ENCODE measurements around the gene REM2. TPM values are rescaled to one million over a fixed set of nuclear protein-coding genes. Genes with fewer than 3 reads are reported as not detected.
A peak's percentile ranks its signal among the peaks of the same experiment; 100 is the strongest.

REM2 gene
- total and polyA plus RNA-seq, 5 donors: 0.07 to 0.25 TPM; not detected in 3

DNA sequence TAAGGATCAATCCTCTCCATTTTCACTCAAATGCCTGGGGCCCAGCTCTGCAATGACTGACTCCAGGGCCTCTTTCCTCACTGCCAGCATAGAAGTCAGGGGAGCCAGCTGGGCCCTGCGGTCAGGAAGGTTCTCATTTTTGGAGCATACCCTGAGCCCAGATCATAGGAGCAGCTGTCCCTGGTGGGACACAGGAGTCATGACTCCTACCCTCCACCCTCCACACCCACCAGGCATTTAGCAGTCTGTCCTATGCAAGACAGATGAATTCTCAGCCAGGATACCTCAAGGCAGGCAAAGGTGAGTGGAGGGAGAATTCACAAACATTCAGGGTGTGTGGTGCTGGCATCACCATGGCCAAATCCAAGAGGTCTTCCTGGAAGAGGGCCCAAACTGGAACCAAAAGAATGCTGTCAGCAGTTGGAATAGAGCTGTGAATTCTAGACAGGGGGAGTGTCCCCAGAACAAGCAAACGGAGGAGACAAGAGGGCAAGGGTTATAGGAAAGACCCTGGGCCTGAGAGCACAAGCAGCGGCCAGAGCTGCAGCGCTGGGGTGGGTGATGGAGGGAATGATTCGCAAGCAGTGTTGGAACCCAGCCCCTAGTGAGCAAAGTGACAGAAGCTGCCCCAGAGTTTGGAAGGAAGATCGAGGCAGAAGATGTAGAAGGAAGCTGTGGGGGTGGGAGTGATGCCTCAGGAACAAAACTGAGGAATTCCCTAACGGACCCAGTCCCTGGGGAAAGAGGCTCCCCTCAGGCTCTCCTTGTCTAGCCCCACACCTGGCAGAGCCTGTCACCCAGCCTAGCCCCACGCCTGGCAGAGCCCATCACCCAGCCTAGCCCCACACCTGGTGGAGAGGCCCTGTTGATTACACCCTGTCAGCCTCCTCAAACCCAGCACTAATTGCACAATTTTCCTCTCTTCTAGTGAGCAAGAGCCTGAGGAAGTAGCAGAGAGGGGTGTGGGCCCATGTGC is 4.5 kb upstream of the REM2 start:
- Histone ChIP-seq H3K4me1 (ENCODE audit: control insufficient read depth, insufficient read depth, low read length) (no peaks in the 10 kb centered on the region), H3K27me3 (ENCODE audit: control insufficient read depth, insufficient read depth) (no peaks in the 10 kb centered on the region), H3K4me3 (ENCODE audit: low read length) (no peak overlapping the region), H3K27ac (ENCODE audit: low read length) (no peak overlapping the region), H3K9me3 (ENCODE audit: control insufficient read depth, low read length) (no peaks in the 10 kb centered on the region)
- DNase-seq (no peak), ATAC-seq (no peak)
- WGBS: 75% methylated on average over 8 of the region's 8 CpGs
- intact Hi-C loops (cut with DNase I): no loop called here

DNA sequence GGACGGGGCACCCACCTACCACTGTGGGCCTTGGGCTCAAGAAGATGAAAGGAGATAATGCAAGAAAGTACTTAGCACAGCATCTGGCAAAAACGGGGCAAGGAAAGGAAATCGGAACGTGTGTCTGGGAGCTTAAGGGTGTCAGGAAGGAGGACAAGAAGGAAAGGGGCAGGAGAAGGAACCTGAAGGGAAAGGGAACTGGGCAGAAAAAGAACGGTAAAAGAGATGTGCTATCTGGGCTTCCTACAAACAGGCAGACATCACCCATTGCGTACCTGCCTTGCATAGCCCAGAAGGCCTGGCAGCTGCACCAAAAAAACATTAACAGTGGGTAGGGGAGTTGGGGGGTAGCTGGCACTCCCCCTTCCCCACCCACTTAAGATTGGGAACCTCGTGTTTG is 958 bp upstream of the REM2 start:
- intact Hi-C loops (cut with DNase I): no loop called here
- Histone ChIP-seq H3K4me1 (ENCODE audit: control insufficient read depth, insufficient read depth, low read length) (no peaks in the 10 kb centered on the region), H3K4me3 (ENCODE audit: low read length) (no peak overlapping the region), H3K9me3 (ENCODE audit: control insufficient read depth, low read length) (no peaks in the 10 kb centered on the region), H3K27me3 (ENCODE audit: control insufficient read depth, insufficient read depth) (no peaks in the 10 kb centered on the region), H3K27ac (ENCODE audit: low read length) (no peak overlapping the region)
- WGBS: 31% methylated on average over 7 of the region's 7 CpGs
- DNase-seq: no peak
- no peak for ATAC-seq

DNA sequence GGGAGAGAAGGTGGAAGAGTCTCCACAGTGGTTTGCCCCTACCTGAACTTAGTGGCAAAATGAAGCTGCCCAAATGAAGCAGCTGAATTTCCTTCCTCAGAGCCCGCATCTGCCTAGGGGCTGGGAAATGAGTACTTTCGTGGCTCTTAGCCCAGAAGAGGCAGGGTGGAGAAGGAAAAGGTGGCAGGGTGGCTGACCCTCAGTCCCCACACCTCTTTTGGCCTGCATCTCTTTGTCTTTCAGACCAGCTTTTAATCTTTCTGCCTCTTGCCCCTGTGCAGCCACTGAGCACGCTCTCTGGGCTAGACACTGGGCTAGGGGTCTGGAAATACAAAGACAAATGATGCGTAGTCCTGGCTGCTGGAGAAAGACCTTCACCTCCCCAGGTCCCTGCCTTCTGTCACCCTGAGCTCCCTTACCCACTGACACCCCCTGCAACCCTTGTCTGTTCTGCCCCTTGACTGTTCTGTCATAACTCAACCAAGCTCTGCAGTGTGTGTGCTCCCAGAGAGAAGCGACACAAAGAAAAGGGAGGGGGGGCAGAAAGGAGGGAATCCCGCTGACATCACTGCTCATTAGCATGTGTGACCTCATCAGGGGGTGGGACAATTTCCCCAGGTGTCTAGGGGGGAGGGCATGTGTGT is 371 bp upstream of the REM2 start:
- ATAC-seq: no peak
- 21% methylated on average over 6 of the region's 6 CpGs for WGBS
- no peak overlapping the region for H3K4me3 ChIP-seq (ENCODE audit: low read length)
- H3K9me3 ChIP-seq (ENCODE audit: control insufficient read depth, low read length): no peaks in the 10 kb centered on the region
- no peaks in the 10 kb centered on the region for H3K4me1 ChIP-seq (ENCODE audit: control insufficient read depth, insufficient read depth, low read length)
- H3K27me3 ChIP-seq (ENCODE audit: control insufficient read depth, insufficient read depth): no peaks in the 10 kb centered on the region
- no peak overlapping the region for H3K27ac ChIP-seq (ENCODE audit: low read length)
- DNase-seq: no peak
- intact Hi-C loops (cut with DNase I): no loop called here

DNA sequence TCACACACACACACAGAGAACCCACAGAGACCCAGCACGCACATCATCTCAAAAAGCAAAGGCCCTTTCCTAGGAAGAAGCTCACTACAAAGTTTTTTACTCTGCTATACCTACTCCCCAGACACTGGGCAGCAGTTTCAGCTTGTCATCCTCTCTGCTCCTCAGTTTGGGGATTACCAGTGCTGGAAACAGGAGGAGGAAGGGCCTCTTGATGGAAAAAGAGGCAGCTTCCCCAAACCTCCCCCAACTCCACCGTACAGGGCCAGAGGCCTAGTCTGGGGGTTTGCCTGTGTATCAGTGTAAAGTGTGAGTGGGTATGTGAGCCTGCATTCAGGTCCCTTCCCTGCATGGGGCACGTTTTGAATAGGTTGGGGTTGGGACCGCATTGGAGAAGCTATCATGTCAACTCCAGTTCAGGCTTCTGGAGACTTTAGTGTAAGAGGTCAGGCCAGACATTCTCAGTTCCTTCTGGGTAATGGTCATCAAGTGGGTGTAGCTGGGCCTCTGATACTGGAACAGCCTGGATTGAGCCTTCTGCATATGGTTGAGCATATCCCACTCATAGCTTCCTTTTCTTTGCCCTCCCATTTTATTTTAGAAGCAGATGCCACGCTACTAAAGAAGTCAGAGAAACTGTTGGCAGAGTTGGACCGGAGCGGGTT is 1.2 kb downstream of the REM2 start:
- intact Hi-C loops (cut with DNase I): no loop called here
- 87% methylated on average over 7 of the region's 7 CpGs for WGBS
- H3K9me3 ChIP-seq (ENCODE audit: control insufficient read depth, low read length): no peaks in the 10 kb centered on the region

DNA sequence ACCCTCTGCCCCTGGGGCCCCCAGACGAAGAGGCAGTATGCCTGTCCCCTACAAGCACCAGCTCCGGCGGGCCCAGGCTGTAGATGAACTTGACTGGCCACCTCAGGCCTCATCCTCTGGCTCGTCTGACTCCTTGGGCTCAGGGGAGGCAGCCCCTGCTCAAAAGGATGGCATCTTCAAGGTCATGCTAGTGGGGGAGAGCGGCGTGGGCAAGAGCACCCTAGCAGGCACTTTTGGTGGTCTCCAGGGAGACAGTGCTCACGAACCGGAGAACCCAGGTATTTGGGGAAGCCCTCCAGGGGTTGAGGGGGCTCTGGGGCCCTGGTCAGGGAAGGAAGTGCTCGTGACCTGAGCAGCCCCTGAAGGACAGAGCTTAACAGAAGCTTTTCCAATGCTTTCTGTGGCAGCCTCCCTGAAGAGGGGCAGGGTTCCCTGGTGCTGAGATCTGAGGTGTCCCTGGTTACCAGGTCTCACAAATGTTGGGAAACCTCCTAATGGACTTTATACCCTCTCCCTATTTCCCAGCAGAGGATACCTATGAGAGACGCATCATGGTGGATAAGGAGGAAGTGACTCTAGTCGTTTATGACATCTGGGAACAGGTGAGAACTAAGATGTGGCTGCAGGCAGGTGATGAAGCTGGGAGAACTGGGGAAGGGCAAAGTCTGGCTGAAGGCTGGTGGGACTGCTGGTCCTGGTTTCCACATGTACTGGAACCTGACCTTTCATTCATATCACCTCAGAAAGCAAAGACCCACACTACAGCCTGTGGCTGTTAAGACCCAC is 1.9 kb downstream of the REM2 start:
- intact Hi-C loops (cut with DNase I): no loop called here
- no peak for DNase-seq
- Histone ChIP-seq H3K4me1 (ENCODE audit: control insufficient read depth, insufficient read depth, low read length) (no peaks in the 10 kb centered on the region), H3K27me3 (ENCODE audit: control insufficient read depth, insufficient read depth) (no peaks in the 10 kb centered on the region), H3K27ac (ENCODE audit: low read length) (no peak overlapping the region), H3K4me3 (ENCODE audit: low read length) (no peak overlapping the region), H3K9me3 (ENCODE audit: control insufficient read depth, low read length) (no peaks in the 10 kb centered on the region)
- no peak for ATAC-seq
- WGBS: 91% methylated on average over 11 of the region's 11 CpGs

More for the DNA sequence above, 1.2 kb downstream of the REM2 start:
- Histone ChIP-seq H3K27ac (ENCODE audit: low read length) (no peak overlapping the region), H3K4me1 (ENCODE audit: control insufficient read depth, insufficient read depth, low read length) (no peaks in the 10 kb centered on the region), H3K27me3 (ENCODE audit: control insufficient read depth, insufficient read depth) (no peaks in the 10 kb centered on the region), H3K4me3 (ENCODE audit: low read length) (no peak overlapping the region)
- ATAC-seq: no peak
- DNase-seq: no peak

DNA sequence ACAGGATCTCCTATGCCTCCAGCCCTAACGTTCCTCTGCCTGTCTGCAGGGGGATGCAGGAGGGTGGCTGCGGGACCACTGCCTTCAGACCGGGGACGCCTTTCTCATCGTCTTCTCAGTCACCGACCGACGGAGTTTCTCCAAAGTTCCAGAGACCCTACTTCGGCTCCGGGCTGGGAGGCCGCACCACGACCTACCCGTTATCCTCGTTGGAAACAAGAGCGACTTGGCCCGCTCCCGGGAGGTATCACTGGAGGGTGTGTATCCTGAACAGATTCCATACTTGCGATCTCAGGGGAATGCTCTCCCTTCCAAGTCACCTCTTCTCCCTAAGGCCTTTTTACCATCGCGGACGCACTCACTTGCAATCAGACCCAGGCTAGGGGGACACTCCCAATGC is 3.0 kb downstream of the REM2 start:
- 90% methylated on average over 21 of the region's 21 CpGs for WGBS
- Histone ChIP-seq H3K4me1 (ENCODE audit: control insufficient read depth, insufficient read depth, low read length) (no peaks in the 10 kb centered on the region), H3K9me3 (ENCODE audit: control insufficient read depth, low read length) (no peaks in the 10 kb centered on the region), H3K27ac (ENCODE audit: low read length) (no peak overlapping the region), H3K4me3 (ENCODE audit: low read length) (no peak overlapping the region), H3K27me3 (ENCODE audit: control insufficient read depth, insufficient read depth) (no peaks in the 10 kb centered on the region)
- intact Hi-C loops (cut with DNase I): no loop called here
- no peak for ATAC-seq
- no peak for DNase-seq

DNA sequence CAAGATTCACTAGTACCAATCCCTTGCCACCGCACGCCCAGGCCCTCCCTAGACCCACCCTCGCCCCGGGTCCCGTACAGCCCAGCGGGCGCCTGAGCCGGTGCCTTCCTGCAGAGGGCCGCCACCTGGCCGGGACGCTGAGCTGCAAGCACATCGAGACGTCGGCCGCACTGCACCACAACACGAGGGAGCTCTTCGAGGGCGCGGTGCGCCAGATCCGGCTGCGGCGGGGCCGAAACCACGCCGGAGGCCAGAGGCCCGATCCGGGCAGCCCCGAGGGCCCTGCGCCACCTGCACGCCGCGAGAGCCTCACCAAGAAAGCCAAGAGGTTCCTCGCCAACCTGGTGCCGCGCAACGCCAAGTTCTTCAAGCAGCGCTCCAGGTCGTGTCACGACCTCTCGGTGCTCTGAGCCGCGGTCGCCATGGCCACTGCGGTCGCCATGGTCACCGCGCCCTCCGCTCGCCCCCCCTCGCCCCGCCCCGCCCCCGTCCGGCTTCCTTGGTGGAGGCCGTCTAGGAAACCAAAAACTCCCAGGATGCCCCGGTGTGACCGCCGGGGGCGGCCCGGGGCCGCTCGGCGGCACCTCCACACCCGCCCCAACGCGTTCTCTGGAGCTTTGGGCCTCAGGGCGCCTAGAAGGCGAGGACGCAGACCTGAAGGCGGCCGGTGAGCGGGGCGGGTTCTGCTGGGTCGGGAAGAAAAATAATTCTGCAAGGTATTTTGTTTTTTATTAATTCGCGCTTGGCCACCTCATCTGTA is 3.7 kb downstream of the REM2 start:
- WGBS: 4% methylated on average over 77 of the region's 77 CpGs
- DNase-seq: peak; percentile 65 to 89 (median 84)
- ATAC-seq: peak; percentile 82 to 85
- Histone ChIP-seq H3K27ac (ENCODE audit: low read length) (no peak overlapping the region), H3K4me3 (ENCODE audit: low read length) (peak overlapping the region; percentile 58), H3K4me1 (ENCODE audit: control insufficient read depth, insufficient read depth, low read length) (no peaks in the 10 kb centered on the region), H3K27me3 (ENCODE audit: control insufficient read depth, insufficient read depth) (no peaks in the 10 kb centered on the region), H3K9me3 (ENCODE audit: control insufficient read depth, low read length) (no peaks in the 10 kb centered on the region)
- intact Hi-C loops (cut with DNase I): no loop called here

DNA sequence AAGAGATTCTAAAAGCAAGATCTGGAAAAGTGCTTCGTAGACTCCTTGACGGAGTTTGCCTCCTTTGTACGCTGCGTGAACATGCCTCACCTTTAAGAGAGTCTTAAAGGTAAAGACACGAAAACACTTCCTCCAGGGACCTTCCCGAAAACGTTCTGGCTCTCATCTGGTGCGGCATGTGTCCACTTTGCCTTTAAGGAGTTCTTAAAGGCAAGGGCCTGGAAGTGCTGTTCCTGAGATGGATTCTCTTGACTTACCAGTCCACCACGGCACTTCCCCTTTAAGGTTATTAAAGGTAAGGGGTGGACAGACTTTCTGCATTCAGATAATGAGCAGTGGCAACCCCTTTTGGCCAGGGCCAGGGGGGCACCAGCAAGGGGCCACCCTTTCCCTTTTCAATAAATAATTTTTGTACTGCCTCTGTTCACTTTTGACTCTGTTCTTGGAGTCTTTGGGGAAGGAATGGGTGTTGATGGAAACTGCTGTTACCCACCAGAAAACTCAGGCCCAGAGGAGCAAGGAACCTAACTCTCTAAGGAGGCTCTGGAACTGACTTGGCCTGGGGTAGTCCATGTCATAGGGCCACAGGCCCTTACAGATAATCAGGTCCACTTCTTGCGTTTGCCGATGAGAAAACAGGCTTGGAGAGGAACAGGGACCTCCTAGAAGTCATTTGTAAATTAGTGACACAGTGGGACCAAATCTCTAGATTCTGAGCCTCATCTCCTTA is 4.4 kb downstream of the REM2 start:
- H3K9me3 ChIP-seq (ENCODE audit: control insufficient read depth, low read length): no peaks in the 10 kb centered on the region
- ATAC-seq (peak; percentile 48 to 71), DNase-seq (no peak)
- no peaks in the 10 kb centered on the region for H3K27me3 ChIP-seq (ENCODE audit: control insufficient read depth, insufficient read depth)
- WGBS: 25% methylated on average over 11 of the region's 11 CpGs
- peak overlapping the region; percentile 58 for H3K4me3 ChIP-seq (ENCODE audit: low read length)
- intact Hi-C loops (cut with DNase I): no loop called here
- no peak overlapping the region for H3K27ac ChIP-seq (ENCODE audit: low read length)
- H3K4me1 ChIP-seq (ENCODE audit: control insufficient read depth, insufficient read depth, low read length): no peaks in the 10 kb centered on the region

DNA sequence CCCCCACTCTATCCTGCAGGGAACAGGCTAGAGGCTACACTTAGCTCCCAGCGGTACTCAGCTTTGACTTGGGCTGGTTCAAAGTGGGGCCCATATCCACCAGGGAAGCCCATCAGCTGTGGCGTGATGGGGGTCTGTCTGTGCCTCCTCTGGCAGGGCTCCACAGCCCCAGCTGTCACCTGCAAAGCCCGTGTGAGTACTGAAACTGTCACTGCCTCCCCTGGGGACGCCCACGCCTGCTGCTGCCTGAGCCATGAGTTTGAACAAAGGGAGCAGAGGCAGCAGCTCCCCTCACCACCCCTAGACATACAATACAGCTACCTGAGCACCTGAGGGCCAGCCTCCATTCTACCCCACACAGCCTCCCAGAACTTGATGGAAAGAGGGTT is 5.0 kb downstream of the REM2 start:
- intact Hi-C loops (cut with DNase I): no loop called here
- DNase-seq: peak in 1 of 3 donors; percentile 63
- Histone ChIP-seq H3K9me3 (ENCODE audit: control insufficient read depth, low read length) (no peaks in the 10 kb centered on the region), H3K4me3 (ENCODE audit: low read length) (no peak overlapping the region), H3K27me3 (ENCODE audit: control insufficient read depth, insufficient read depth) (no peaks in the 10 kb centered on the region), H3K27ac (ENCODE audit: low read length) (no peak overlapping the region), H3K4me1 (ENCODE audit: control insufficient read depth, insufficient read depth, low read length) (no peaks in the 10 kb centered on the region)
- 81% methylated on average over 5 of the region's 5 CpGs for WGBS
- ATAC-seq: no peak

DNA sequence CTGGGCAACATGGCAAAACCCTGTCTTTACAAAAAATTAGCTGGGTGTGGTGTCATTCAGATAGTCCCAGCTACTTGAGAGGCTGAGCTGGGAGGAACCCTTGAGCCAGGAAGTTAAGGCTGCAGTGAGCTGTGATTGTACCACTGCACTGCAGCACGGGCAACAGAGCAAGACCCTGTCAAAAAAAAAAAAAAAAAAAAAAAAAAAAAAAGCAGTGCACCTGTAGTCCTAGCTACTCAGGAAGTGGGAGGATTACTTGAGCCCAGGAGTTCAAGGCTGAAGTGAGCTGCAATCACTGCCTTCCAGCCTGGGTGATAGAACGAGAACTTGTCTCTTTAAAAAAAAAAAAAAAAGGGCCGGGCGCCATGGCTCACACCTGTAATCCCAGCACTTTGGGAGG is 5.6 kb downstream of the REM2 start:
- H3K27me3 ChIP-seq (ENCODE audit: control insufficient read depth, insufficient read depth): no peaks in the 10 kb centered on the region
- intact Hi-C loops (cut with DNase I): no loop called here
- no peak for ATAC-seq
- no peaks in the 10 kb centered on the region for H3K9me3 ChIP-seq (ENCODE audit: control insufficient read depth, low read length)
- no peak overlapping the region for H3K4me3 ChIP-seq (ENCODE audit: low read length)
- H3K27ac ChIP-seq (ENCODE audit: low read length): no peak overlapping the region
- no peaks in the 10 kb centered on the region for H3K4me1 ChIP-seq (ENCODE audit: control insufficient read depth, insufficient read depth, low read length)
- DNase-seq: no peak
- WGBS: 92% methylated on average over 4 of the region's 4 CpGs
